HG03432 (cell line): ENCODE data around the gene CLEC6A.
A peak's percentile ranks its signal among the peaks of the same experiment; 100 is the strongest.
"Not testable (repeated sequence)": the region's sequence is repeated elsewhere in the genome, so short reads cannot be mapped to it uniquely, and the experiment has no call there.

Source experiments
- ATAC-seq: cut with Tn5 transposase; IDR thresholded peaks from one replicate; pipeline ENCODE4 v1.9.1; 2021; ENCODE audit warnings: mild to moderate bottlenecking, moderate library complexity; ENCODE audit not compliant: unreplicated experiment

The CLEC6A gene

DNA sequence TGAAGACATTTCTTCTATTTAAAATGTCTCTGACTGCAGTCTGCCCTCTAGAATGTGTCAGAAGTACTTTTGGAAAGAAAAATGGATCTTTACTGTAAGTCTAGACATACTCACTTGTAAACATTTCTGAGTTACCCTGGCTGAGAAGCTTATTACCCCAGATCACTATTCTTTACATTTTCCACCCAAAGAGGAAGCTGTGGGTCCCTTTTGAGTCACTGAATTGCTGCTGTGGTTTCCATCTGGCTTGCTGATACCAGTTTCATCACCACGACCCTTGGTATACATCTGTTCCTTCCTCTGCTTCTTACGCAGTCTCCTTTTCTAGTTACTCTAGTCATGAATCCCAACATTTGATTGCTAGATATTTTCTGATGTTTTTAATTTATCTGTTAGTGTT lies 37.3 kb downstream of the CLEC6A start:
- ATAC-seq = peak; percentile 99

DNA sequence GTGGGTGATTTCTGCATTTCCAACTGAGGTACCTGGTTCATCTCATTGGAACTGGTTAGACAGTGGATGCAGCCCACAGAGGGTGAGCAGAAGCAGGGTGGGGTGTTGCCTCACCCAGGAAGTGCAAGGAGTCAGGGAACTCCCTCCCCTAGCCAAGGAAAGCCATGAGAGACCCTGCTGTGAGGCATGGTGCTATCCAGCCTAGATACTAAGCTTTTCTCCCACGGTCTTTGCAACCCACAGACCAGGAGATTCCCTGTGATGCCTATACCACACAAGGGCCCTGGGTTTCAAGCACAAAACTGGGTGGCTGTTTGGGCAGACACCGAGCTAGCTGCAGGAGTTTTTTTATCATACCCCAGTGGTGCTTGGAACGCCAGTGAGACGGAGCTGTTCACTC lies 39.9 kb downstream of the CLEC6A start:
- ATAC-seq = not testable (repeated sequence)

DNA sequence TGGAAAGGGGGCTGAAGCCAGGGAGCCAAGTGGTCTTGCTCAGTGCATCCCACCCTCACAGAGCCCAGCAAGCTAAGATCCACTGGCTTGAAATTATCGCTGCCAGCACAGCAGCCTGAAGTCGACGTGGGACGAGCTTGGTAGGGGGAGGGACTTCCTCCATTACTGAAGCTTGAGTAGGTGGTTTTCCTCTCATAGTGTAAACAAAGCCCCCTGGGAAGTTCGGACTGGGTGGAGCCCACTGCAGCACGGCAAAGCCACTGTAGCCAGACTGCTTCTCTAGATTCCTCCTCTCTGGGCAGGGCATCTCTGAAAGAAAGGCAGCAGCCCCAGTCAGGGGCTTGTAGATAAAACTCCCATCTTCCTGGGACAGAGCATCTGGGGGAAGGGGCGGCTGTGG lies 40.3 kb downstream of the CLEC6A start:
- ATAC-seq = not testable (repeated sequence)

DNA sequence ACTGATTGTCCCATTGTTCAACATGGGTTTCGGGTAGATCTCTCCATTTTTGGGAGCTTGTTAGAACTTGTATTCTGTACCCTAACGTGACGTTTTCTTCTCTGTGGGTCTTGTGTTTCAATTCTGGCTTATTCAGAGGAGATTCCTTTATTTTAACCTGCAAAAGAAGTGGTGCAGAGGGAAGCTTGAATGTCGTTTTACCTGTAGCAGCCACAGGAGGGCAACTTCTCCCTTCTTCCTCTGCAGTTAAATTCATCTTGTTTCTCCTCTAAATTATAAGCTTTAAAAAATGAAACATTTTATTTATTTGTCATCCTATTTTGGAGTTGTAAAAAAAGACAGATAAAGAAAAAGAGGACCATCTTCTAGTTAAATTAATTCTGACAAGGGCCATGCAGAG lies 43.9 kb downstream of the CLEC6A start:
- ATAC-seq = no peak

DNA sequence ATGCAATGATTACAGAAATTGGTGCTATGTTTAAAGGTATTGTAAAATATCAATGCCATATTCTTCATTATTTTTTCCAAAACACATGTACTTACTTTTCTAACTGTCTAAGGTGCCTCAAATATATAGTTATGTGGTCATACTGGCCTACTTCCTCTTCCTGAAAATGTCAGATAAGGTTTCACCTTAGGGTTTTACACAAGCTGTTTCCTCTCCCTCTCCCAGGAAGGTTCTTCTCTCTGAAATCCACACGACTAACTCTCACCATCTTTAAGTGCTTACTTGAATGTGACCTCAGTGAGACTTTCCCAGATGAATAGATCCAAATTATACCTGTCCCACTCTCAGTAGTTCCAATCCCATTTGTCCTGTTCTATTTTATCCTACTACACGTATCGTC lies 46.0 kb downstream of the CLEC6A start:
- ATAC-seq = no peak

DNA sequence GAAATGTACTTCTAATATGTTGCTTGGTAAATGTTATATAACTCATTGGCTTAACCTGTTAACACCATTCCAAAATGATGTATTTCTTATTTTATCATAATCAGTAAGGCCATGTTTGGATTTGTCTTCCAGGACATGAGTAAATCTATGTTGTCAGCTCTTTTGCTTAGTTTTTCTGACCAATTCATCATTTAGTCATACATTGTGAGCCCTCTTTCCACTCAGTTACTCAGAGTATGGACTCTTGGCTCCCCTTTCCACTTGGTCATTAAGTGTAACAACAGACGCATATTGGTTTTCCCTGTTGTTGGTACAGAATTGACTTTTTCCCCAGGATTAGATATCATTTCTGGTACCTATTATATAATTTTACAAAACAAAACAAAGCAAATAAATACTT lies 48.6 kb downstream of the CLEC6A start:
- ATAC-seq = no peak

DNA sequence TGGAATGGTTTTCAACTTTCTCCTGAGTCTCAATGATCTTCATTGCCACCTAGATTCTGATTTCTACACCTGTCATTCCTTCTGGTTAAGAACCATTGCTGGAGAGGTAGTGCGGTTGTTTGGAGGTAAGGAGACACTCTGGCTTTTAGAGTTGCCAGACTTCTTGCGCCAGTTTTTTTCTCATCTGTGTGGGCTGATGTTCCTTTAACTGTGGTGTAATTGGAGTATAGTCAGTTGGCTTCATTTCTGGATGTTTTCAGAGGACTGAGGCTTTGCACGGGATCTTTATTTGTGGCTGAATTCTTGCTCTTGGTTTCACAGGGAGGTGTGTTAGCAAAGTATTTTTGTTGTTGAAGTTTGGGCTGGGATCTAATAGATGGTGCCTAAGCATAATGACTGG lies 51.8 kb downstream of the CLEC6A start:
- ATAC-seq = no peak

DNA sequence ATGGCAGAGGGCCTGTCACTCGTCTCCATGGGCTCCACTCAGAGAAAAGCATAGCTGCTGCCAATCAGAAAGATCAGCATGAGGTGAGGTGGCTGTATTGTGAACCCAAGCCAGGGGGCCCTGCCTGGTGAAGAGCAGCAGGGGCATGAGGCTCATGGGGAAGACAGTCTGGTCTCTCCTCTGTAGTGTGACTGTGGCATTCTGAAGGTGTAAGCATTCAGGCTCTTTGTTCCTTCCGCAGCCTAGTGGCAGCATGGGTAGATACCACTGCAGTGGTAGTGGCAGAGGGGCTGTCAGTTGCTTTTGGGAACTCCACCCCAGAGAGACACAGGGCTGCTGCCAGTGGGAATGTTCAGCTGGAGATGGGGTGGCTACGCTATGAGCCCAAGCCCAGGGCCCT lies 52.5 kb downstream of the CLEC6A start:
- no peak for ATAC-seq

DNA sequence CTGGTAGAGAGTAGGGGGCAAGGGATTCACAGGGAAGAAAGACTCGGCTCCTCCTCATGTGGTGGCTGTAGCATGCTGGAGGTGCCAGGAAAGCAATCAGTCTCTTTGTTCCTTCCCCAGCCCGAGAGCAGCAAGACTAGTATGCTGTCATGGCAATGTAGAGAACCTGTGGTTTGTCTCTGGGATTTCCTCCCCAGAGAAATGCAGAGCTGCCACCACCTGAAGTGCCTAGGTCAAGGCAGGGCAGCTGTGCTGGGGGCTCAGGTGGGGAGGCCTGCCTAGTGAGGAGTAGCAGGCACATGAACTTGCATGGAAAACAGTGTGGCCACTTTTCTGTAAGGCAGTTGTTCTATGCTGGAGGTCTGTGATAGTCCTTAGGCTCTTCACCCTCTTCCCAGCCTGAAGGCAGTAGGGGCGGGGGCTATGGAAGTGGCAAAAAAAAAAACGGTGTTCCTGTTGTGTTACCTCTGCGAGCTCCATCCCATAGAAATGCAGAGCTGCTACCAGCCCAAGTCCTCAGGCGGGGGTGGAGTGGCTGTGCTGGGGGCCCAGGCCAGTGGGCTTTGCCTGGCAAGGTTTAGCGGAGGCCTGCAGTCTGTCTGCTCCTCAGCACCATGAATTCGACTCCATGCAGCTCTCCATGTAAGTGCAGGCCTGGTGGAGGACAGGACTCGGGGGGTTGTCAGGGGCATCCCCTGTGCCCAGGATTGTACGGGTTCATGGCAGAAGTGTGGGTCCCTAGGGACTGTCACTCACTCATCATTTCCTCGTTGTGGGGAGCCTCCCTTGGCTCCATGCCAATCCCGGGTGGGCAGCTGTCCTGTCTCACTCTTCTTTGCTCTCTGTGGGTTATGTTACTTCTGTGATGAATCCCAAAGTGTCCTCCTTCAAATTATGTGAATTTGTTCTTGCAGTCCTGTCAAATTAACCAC lies 53.4 kb downstream of the CLEC6A start:
- no peak for ATAC-seq

DNA sequence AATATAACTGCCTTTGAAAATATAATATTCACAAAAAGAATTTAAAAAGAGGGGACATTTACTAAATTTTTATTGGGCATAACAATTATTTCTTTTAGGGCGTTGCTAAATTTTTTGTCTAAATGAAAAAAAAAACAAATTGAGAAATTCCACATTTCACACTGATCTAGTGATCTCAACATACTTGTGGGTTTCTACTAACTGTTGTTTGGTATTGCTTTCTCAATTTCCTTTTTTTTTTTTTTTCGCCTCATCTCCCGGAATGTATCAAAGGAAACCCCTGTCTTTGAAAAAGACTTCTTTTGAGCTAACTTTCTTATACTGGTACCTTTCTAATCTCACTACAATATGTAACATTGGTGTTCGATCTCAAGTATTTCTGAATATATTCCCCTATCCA lies 57.5 kb downstream of the CLEC6A start, which contains the start of gene CLEC4D:
Gene CLEC4D (plus strand): TSS at position 248 of the 400 bp plus-strand sequence. CDS start 230 bp downstream, outside the sequence.
- ATAC-seq = no peak

DNA sequence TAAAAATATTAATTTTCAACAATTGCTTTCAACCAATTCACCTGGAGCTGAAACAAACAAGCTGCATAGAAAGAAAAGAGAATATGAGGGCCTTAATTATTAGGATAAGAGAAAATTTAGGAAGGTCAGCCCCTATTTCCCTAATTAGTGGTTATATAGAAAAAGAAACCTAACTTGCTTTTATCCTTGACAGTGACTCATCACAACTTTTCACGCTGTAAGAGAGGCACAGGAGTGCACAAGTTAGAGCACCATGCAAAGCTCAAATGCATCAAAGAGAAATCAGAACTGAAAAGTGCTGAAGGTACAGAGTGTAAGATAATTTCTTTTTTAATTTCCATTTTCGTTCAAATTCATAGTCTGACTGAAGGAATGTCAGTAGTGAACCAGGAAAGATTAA lies 62.2 kb downstream of the CLEC6A start:
- ATAC-seq = no peak

DNA sequence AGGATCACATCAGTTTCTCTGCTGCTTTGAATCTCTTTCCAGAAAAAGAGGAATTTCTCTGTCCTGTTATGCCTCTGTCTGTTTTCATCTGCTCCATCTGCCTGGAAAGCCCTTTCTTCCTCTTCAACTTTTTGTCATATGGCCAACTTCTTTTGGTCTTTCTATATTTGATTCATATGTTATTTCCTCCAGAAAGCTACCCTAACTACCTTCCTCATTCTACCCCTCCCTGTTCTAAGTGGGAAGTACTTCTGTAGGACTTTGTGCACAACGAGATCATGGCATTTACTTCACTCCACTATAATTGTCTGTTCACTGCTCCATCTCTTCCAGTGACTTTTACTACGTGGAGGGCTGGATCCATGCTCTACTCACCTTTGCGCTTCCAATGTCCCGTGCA lies 63.4 kb downstream of the CLEC6A start:
- no peak for ATAC-seq

DNA sequence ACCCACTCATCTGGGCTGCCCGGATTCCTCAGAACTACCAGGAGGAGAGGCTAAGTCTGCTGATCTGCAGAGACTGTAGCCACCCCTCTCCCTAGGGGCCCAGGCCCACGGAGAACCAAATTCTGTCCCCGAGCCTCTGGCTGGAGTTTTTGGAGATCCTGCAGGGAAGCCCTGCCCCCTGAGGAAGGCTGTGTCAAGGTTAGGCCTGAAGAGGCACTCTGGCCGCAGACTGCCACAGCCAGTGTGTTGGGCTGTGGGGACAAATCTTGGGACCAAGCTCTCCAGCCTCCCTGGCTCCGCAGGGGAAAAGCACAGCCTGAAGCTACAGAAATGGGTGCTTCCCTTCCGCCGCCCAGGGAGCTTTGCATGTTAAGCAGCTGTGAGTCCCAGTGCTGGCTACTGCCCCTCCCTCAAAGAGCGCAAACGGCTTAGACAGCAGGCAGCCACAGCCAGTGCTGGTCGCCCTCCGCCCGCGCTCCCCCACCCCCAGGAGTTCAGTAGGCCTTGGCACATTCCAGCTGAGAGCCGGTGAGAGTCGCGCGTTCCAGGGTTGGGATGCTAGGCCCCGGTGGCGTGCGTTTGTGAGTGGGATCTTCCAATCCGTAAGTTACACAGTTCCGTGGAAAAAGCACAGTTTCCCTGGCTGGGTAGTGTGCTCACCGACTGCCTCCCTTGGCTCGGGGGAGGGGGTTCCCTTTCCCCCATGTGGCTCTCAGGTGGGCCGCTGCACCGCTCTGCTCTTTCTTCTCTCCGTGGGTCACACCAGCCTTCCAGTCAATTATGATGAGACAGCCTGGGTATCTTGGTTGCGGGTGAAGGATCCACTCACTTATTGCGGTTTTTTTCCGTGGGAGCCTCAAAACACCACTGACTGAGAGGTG lies 71.7 kb downstream of the CLEC6A start:
- no peak for ATAC-seq
